LNCaP clone FGC (cell line): ENCODE measurements around the gene ZNF292.

Experiments
- DNase-seq: peaks from one replicate; pipeline ENCODE4 v3.0.0-alpha.2; 2011; ENCODE audit warnings: low read depth
- H3K4me3 ChIP-seq: 2 replicates; pipeline ENCODE4 v1.5.1; 2011; ENCODE audit warnings: mild to moderate bottlenecking, low read depth, low read length, control low read depth
- TF ChIP-seq, protein P1 (sequence below): IDR thresholded peaks from 2 replicates; pipeline ENCODE4 v1.5.1; 2012; ENCODE audit warnings: mild to moderate bottlenecking; ENCODE audit not compliant: control insufficient read depth, insufficient read depth; ENCODE audit errors: extremely low read depth

ZNF292 gene

DNA sequence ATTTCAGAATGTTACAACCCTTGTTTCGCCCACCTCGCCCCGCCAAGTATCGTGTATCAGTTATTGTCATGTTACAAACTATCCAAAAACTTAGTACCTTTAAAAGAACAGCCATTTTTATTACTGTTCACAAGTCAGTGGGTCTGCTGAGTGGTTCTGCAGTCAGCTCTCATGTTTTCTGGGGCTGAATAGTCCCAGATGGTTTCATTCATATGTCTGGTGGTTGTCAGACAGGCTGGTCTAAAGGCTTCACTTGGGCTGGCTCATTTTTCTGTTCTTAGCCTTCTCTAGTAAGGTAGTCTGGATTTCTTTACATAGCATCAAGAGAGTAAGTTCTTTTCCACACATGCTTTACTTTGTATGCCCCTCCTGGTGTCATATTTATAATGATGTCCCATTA, 8.6 kb downstream of the ZNF292 start:
- no peak overlapping the region for H3K4me3 ChIP-seq
- DNase-seq: no peak
- TF ChIP-seq, protein P1, sequence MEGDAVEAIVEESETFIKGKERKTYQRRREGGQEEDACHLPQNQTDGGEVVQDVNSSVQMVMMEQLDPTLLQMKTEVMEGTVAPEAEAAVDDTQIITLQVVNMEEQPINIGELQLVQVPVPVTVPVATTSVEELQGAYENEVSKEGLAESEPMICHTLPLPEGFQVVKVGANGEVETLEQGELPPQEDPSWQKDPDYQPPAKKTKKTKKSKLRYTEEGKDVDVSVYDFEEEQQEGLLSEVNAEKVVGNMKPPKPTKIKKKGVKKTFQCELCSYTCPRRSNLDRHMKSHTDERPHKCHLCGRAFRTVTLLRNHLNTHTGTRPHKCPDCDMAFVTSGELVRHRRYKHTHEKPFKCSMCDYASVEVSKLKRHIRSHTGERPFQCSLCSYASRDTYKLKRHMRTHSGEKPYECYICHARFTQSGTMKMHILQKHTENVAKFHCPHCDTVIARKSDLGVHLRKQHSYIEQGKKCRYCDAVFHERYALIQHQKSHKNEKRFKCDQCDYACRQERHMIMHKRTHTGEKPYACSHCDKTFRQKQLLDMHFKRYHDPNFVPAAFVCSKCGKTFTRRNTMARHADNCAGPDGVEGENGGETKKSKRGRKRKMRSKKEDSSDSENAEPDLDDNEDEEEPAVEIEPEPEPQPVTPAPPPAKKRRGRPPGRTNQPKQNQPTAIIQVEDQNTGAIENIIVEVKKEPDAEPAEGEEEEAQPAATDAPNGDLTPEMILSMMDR: no peak

DNA sequence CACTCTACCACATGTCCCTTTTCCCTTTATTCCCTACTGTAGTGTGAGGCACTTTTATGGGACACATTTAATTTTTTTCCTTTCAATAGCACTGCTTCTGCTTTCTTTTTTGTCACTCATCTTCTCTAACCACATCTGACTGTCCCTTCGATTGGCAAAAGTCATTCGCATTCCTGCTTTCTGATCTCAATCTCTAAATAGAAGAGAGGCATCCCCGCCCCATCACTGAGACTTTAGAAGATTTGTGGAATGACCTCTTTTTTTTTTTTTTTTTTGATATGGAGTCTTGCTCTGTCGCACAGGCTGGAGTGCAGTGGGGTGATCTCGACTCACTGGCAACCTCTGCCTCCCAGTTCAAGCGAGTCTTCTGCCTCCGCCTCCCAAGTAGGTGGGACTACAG, 9.1 kb downstream of the ZNF292 start:
- DNase-seq: no peak
- H3K4me3 ChIP-seq: no peak overlapping the region
- TF ChIP-seq, protein P1: no peak

DNA sequence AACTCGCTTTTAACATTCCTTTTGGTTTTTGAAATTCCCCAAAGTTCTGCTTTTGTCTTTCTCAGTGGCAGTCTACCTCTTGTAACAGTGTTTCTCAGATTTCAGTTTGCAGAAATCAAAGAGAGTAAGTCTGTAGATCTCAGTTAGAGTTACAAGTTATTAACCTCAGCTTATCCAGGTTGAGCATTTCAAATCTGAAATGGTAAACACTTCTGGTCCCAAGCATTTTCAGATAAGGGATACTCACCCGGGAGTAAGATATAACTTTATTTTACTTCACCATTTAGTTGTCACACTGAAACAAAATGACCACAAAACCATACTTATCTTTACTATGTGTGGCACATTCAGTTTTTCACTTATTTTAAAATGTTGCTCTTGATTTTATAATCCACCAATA, 9.8 kb downstream of the ZNF292 start:
- TF ChIP-seq, protein P1: no peak
- DNase-seq: no peak
- no peak overlapping the region for H3K4me3 ChIP-seq

DNA sequence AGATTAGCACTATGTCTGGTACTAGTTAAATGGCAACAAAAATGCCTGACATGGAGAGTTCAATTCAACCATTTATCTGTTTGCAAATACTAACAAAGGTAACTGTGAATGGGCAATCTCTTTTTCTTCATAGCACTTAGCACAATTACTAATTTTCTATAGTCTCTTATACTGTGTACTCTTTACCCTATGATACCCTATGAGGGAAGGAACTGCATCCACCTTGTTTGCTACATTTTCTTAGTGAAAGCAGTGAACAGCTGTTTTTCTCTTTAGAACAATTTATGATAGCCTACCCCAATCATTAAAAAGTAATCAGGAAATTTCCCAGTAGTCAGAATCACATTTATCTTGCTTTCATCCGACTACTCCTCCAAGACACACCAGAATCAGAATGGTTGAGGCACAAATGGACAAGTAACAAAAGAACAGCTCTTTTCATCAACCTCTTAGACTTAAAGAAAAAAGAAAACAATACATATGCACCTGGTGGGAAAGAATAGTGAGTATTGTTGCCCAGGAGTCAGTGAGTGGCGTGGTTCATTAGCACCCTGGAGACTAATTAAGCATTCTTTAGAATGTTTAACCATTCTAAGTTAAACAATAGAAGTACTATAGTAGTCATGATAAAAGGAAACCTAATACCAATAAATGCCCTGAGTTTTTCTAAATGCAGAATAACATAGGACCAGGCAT, 16.7 kb downstream of the ZNF292 start:
- no peak overlapping the region for H3K4me3 ChIP-seq
- TF ChIP-seq, protein P1: no peak
- no peak for DNase-seq

DNA sequence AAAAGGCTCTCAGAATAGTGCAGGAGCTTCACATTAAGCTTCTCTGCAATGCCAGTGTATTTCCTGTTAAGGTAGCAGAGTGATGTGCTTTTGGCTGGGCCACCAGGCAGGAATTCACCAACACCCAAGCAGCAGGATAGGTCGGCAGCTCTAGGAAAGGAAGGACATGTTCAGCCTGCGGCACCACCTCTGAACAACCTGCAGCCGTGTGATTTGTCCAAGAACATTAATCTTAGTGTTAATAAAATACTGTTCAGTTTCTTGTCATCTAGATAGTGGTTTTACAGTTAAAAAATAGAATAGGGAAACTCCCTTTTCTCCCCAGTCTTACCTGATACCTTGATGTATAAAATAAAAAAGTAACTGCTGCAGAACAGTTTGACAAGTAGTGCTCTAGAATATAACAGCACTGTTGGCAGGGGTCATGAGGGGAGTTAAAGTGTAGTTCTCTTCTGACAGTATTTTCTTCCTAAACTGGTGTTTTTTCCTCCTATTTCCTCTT, 18.8 kb downstream of the ZNF292 start:
- no peak for DNase-seq
- TF ChIP-seq, protein P1: no peak
- no peak overlapping the region for H3K4me3 ChIP-seq

DNA sequence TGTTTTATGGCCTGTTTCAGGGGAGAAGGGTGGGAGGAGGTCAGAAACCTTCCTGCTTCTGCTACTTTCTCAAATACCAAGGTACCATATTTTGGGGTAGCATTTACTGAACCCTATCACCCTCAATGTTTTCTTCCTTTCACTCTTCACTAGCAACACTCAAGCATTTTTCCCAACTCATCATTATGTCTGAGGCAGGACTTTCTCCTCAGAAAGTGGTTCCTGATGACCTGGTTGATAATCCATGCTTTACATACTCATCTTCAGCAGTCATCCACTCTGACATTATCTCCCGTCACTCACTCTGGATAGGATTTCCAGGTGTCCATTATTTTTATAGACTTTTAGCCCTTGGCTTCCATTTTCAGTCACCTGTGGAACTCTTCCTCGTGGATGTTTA, 21.1 kb downstream of the ZNF292 start:
- no peak overlapping the region for H3K4me3 ChIP-seq
- no peak for DNase-seq
- TF ChIP-seq, protein P1: no peak

DNA sequence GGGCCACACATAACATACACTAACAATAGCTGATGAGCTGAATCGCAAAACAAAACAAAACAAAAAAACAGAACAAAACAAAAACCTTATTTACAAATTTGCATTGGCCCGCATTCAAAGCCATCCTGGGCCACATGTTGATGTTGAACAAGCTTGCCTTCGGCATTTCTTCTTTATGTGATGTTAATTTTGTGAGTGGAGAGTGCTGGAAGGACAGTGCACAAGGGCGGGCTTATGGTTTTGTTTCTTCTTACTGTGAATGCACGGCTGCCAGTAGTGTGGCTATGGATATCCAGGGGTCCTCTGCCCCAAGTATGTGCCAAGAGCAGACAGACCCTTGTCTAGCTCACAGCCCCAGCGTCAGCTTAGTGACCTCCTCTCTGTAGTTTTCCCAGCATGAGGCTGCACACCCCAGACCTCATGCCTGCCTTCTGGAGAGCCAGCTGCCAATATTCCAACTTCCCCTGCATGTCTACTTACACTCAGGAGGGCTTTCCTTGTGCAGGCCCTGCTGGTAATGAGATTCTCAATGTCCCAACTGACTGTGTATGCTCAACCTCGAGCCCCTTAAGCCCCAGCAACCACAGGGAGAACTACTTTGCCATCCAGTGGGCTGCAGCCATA, 24.9 kb downstream of the ZNF292 start:
- DNase-seq: no peak
- TF ChIP-seq, protein P1: no peak
- no peak overlapping the region for H3K4me3 ChIP-seq
